Measurements from ENCODE around the gene FOXE3.

GRCh38 chr1:47382399-47382983 is 33.6 kb upstream of the FOXE3 start:
- TF ChIP-seq SP1 (IDR thresholded peaks at IDR 0.05), result no peak
- TF ChIP-seq PKNOX1 (IDR thresholded peaks at IDR 0.05), result no peak
- no peak for TF ChIP-seq BHLHE40 (IDR thresholded peaks at IDR 0.05; ENCODE audit: borderline replicate concordance)
- TF ChIP-seq FOXM1 (IDR thresholded peaks at IDR 0.05; ENCODE audit: borderline replicate concordance), result no peak
- TF ChIP-seq FOXK2 (IDR thresholded peaks at IDR 0.05), result no peak
- TF ChIP-seq SUZ12 (IDR thresholded peaks at IDR 0.05), result no peak
- no peak for TF ChIP-seq ZNF384 (IDR thresholded peaks at IDR 0.05)
- no peak for TF ChIP-seq NFRKB (IDR thresholded peaks at IDR 0.05)
